ENCODE measurements around the gene ZFP3.
"Not testable (repeated sequence)": the region's sequence is repeated elsewhere in the genome, so short reads cannot be mapped to it uniquely, and the experiment has no call there.

DNA sequence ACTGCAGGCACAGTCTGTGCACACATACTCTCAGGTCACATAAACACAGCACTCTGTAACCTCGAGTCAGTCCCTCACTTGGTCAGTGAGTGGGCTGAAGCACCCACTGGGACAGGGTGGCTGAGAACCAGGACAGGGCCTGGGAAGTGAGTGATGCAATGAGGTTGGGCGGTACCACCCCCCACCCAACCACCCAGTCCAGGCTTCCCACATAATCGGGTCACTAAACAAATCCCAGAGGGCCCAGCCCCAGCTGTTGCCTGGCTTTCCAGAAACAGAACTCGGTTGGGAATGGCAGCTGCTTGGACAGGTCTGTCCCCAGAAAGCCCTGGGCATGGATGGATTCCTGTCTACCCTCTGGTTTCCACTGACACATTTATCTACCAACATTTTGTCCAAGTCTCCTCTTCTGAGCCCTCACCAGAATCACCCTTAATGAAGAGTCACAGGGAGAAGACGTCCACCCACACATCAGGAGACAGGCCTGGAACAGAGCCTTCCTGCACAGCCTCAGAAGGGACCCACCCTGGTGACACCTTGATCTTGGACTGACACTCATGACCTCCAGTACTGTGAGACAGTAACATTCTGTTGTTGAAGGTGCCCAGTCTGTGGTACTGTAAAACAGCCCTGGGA, 46.0 kb downstream of the ZFP3 start:
- TF ChIP-seq EZH2 (IDR thresholded peaks at IDR 0.05); POLR2AphosphoS5 (IDR thresholded peaks at IDR 0.05; ENCODE audit: borderline replicate concordance, low read depth, low read length); FOXP2 (optimal IDR thresholded peaks at IDR 0.05; ENCODE audit: control extremely low read depth, extremely low read length, insufficient read depth): not testable (repeated sequence)

All from SK-N-MC (cell line).